Coronary artery (tissue), 2 donors: ENCODE measurements around the gene IFIH1.

Experiments used
- DNase-seq: peaks from one replicate; pipeline ENCODE4 v3.0.0-alpha.2; 2017; ENCODE audit warnings: low spot score
- H3K27ac ChIP-seq, 2 donors: fragments of 200-600 bp; sonication (generic); one replicate each; pipeline ENCODE4 v1.5.1; 2016 to 2019
- H3K4me3 ChIP-seq: fragments of 200-600 bp; sonication (generic); 2 replicates; pipeline ENCODE4 v1.5.1; 2016; ENCODE audit warnings: mild to moderate bottlenecking, moderate library complexity
- CTCF ChIP-seq: fragments of 200-600 bp; sonication (generic); IDR thresholded peaks from one replicate; pipeline ENCODE4 v1.5.1; 2019; ENCODE audit warnings: antibody characterized with exemption

IFIH1 gene

DNA sequence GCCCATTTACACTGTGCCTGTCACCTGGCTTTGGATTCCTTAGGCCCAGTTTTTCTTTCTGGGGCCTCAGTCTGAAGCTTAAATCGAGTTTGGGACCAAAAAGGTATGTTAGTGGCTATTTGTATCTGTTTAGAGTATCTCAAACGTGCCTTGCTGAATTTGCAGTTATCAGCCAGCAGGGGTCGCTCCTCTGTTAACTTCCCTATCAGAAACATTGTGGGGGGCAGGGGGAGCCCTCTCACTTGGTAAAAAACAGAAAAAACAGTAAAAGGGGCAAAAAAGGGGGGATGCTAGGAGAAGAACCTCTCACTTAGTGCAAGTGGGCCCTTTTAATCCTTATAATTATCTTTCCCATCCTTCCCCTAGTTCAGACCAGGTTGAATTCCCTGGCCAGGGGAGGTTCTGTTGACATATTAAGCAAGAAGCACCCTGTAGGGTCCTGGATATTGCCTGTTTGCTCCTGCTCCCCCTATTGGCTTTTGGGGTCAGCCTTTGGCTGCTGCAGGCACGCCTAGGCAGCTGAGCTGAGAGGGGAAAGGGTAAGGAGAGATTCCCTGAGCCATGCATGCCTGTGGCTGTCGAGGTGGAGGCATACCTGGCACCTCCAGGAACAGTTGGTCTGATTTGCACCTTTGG lies 8.8 kb upstream of the IFIH1 start:
- Histone ChIP-seq H3K27ac (no peak overlapping the region), H3K4me3 (no peak overlapping the region)
- DNase-seq: no peak
- no peak for TF ChIP-seq CTCF

GRCh38 chr2:162324953-162325352 lies 6.5 kb upstream of the IFIH1 start:
- DNase-seq: no peak
- Histone ChIP-seq H3K4me3 (no peak overlapping the region), H3K27ac (no peak overlapping the region)
- no peak for TF ChIP-seq CTCF

DNA sequence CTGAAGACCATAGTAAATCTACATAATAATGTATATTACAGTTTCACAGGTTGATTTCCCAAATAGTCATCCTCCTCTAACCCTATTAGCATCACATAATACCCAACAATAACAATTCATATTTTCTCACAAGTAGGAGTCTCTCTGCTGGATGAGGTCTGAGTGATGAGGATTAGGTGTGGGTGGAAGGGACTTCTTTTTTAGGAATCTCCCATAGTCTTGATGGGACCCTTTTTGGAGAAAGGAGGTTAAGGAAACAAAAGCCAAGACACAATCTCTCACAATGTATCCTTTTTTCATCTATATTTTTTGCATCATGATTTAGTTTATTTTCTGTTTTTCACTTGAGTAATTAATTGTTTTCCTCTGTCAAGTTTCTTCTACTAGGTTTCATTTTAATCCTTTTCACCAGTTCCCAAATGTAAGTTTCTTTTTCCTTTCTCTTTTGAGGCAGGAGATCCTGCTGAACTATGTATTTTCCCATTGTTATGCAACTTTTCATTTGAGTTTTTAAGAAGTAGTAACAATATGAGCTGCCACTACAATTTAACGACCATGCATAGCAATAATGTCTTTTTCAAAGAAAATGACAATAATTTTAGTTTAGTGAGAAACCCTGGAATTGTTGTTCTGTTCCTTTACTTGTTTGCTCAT lies 2.5 kb upstream of the IFIH1 start:
- TF ChIP-seq CTCF: no peak
- no peak for DNase-seq
- Histone ChIP-seq H3K27ac (no peak overlapping the region), H3K4me3 (no peak overlapping the region)

- no peak for TF ChIP-seq CTCF
- Histone ChIP-seq H3K4me3 (peak overlapping the region; percentile 88), H3K27ac (peak overlapping the region; percentile 85 to 91)
- DNase-seq: peak; percentile 76
Measured at GRCh38 chr2:162317861-162318327, 590 bp downstream of the IFIH1 start.

GRCh38 chr2:162317058-162317742 lies 1.3 kb downstream of the IFIH1 start:
- DNase-seq: no peak
- Histone ChIP-seq H3K4me3 (peak overlapping the region; percentile 88), H3K27ac (no peak overlapping the region)
- no peak for TF ChIP-seq CTCF

DNA sequence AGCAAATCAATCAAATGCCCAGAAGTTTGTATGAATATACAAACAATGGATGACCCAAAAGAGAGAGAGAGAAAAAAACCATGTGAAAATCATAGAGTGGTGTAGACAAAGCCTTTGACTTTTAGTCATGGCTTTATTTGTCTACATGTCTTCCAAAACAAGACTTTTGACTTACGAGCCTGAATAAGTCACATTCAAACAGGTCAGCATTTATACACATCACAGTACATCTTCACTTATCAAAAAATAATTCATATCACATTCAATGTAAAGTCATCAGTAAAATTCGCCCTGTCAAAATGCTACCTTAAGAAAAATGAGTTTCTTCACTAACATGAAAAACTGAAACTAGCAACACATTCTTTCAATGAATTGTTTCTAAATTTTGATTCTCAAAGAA lies 1.9 kb downstream of the IFIH1 start:
- H3K27ac ChIP-seq: no peak overlapping the region
- peak overlapping the region; percentile 88 for H3K4me3 ChIP-seq
- no peak for DNase-seq
- no peak for TF ChIP-seq CTCF
